PC-9 (cell line): ENCODE data around the gene CCP110. TPM values are rescaled to one million over a fixed set of nuclear protein-coding genes. Genes with fewer than 3 reads are reported as not detected.

Experiments used
- BruUV-seq: library from RNA; stranded (reverse); fragments of 400-500 nt; replicated peaks from 2 replicates; lab custom pipeline; 2021; lab: Mats Ljungman, UMichigan
- CTCF ChIA-PET: fragments of 300-600 bp; sonication (Branson Sonifier 250); formaldehyde crosslinking; loops from one replicate; lab custom pipeline; 2022; ENCODE audit warnings: antibody characterized with exemption; lab: Charles Lee
- POLR2A ChIA-PET: fragments of 300-600 bp; sonication (Branson Sonifier 250); formaldehyde crosslinking; loops from one replicate; lab custom pipeline; 2022; ENCODE audit warnings: antibody characterized with exemption; ENCODE audit not compliant: unreplicated experiment; lab: Charles Lee
- DNase-seq, 2 experiments: peaks; one replicate each; pipeline versions ENCODE4 v3.0.0 to v3.0.0-alpha.2; 2015 to 2022; ENCODE audit warnings: mixed read lengths in 1 of 2
- H2AFZ ChIP-seq: fragments of 200-600 bp; sonication (generic); 2 replicates; pipeline ENCODE4 v1.8.1; 2017; ENCODE audit warnings: antibody characterized with exemption
- H3F3A ChIP-seq: fragments of 200-600 bp; sonication (generic); 2 replicates; pipeline ENCODE4 v1.8.1; 2017; ENCODE audit warnings: antibody characterized with exemption, mild to moderate bottlenecking, low read depth; ENCODE audit not compliant: insufficient read depth
- H3K27ac ChIP-seq: fragments of 200-600 bp; sonication (generic); 2 replicates; pipeline ENCODE4 v1.6.1; 2016; ENCODE audit warnings: mixed run types
- H3K27me3 ChIP-seq: fragments of 200-600 bp; sonication (generic); 2 replicates; pipeline ENCODE4 v1.6.1; 2016; ENCODE audit warnings: low read depth, mixed run types; ENCODE audit not compliant: insufficient read depth
- H3K36me3 ChIP-seq: fragments of 200-600 bp; sonication (generic); 2 replicates; pipeline ENCODE4 v1.6.1; 2016; ENCODE audit warnings: low read depth, mixed run types
- H3K4me1 ChIP-seq: fragments of 200-600 bp; sonication (generic); replicated peaks from 2 replicates; pipeline ENCODE4 v1.6.1; 2016; ENCODE audit warnings: mixed run types; ENCODE audit not compliant: insufficient read depth
- H3K4me2 ChIP-seq: fragments of 200-600 bp; sonication (generic); 2 replicates; pipeline ENCODE4 v1.6.1; 2017; ENCODE audit warnings: mixed run types
- H3K4me3 ChIP-seq: fragments of 200-600 bp; sonication (generic); 2 replicates; pipeline ENCODE4 v1.6.1; 2016; ENCODE audit warnings: mixed run types
- H3K79me2 ChIP-seq: fragments of 200-600 bp; sonication (generic); 2 replicates; pipeline ENCODE4 v1.6.1; 2017; ENCODE audit warnings: low read depth, mixed run types
- H3K9me2 ChIP-seq: fragments of 200-600 bp; sonication (generic); 2 replicates; pipeline ENCODE4 v1.8.1; 2017; ENCODE audit warnings: mild to moderate bottlenecking; ENCODE audit not compliant: insufficient read depth
- H3K9me3 ChIP-seq: fragments of 200-600 bp; sonication (generic); 2 replicates; pipeline ENCODE4 v1.8.1; 2016; ENCODE audit warnings: low read depth; ENCODE audit not compliant: insufficient read depth
- H4K20me1 ChIP-seq: fragments of 200-600 bp; sonication (generic); 2 replicates; pipeline ENCODE4 v1.8.1; 2017; ENCODE audit not compliant: insufficient read depth
- CTCF ChIP-seq: fragments of 200-600 bp; sonication (generic); conservative IDR thresholded peaks from 2 replicates; pipeline ENCODE4 v1.6.1; 2017; ENCODE audit warnings: mixed run types, antibody characterized with exemption, mild to moderate bottlenecking, moderate library complexity
- EZH2 ChIP-seq: fragments of 200-600 bp; sonication (generic); IDR thresholded peaks from 2 replicates; pipeline ENCODE4 v1.8.0; 2017; ENCODE audit warnings: antibody characterized with exemption, low read depth
- intact Hi-C: fragments of 100-400 bp; cut with micrococcal nuclease; formaldehyde crosslinking; loops from one replicate; pipeline ENCODE4 v1.10.0; 2022; ENCODE audit not compliant: unreplicated experiment
- total RNA-seq: library from RNA; stranded (reverse); gene quantifications from 2 replicates; pipeline ENCODE4 v1.2.3, GENCODE V29; 2021

The CCP110 gene
- total RNA-seq, 1 experiment from 2014 or later = 31.9 TPM

DNA sequence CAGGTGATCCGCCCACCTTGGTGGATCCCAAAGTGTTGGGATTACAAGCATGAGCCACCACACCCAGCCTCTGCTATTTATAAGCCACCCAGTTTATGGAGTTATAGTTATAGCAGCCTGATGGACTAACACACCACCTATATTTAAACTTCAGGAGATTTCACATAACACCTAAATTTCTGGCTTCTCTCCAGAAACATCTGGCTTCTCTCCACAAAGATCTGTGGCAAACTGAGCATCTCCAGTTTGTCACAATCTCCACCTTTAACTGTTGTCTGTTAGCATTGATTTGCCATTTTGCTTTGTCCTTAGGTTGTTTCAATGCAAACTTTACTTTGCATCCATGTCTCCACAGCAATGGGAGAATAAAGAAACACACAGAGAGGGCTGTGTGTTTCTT is 41.5 kb upstream of the CCP110 start:
- DNase-seq = no peak
- TF ChIP-seq EZH2 (no peak), CTCF (no peak)
- CTCF ChIA-PET = no interaction called here
- Histone ChIP-seq H3K79me2 (no peaks in the 10 kb centered on the region; the same call in 1 of the 2 replicates), H2AFZ (no peak overlapping the region), H3K4me2 (no peak overlapping the region), H3K9me2 (no peaks in the 10 kb centered on the region; the same call in 1 of the 2 replicates), H3K36me3 (peaks cover 50% of the 10 kb centered on the region), H3F3A (peaks cover 34% of the 10 kb centered on the region), H3K27me3 (no peaks in the 10 kb centered on the region), H3K4me3 (no peak overlapping the region), H3K9me3 (no peaks in the 10 kb centered on the region; the same call in 1 of the 2 replicates), H4K20me1 (no peaks in the 10 kb centered on the region), H3K4me1 (peaks cover 37% of the 10 kb centered on the region), H3K27ac (no peak overlapping the region)
- intact Hi-C loops = no loop called here
- POLR2A ChIA-PET = no interaction called here
- BruUV-seq = no TSS peak

DNA sequence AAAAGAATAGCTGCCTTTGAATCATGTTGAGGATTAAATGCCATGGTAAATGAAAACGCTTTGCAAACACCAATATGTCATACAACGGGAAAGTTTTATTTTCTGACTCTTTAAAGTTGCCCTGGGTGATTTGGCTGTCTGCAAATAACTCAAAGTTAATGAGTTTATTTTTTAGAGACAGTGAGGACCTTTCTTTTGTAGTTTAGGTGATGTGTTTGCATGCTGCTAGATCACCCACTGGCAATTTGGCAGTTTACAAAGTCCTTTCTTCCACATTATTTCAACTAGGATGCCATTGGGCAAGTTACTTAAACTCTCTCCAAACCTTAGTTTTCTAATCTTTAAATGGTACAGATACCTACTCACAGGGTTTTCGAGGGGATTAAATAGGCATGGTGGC is 39.6 kb upstream of the CCP110 start:
- DNase-seq = no peak
- peaks cover 33% of the 10 kb centered on the region for H3K4me1 ChIP-seq
- TF ChIP-seq EZH2 = no peak
- TF ChIP-seq CTCF = no peak
- H3K36me3 ChIP-seq = peaks cover 36% of the 10 kb centered on the region
- no peak overlapping the region for H3K4me2 ChIP-seq
- CTCF ChIA-PET = no interaction called here
- no peak overlapping the region for H3K4me3 ChIP-seq
- no peaks in the 10 kb centered on the region; the same call in 1 of the 2 replicates for H3K9me3 ChIP-seq
- no peaks in the 10 kb centered on the region; the same call in 1 of the 2 replicates for H3K9me2 ChIP-seq
- intact Hi-C loops = no loop called here
- H3K79me2 ChIP-seq = no peaks in the 10 kb centered on the region; the same call in 1 of the 2 replicates
- peaks cover 23% of the 10 kb centered on the region for H3F3A ChIP-seq
- no peak overlapping the region for H2AFZ ChIP-seq
- POLR2A ChIA-PET = no interaction called here
- no TSS peak for BruUV-seq
- H3K27me3 ChIP-seq = no peaks in the 10 kb centered on the region
- no peaks in the 10 kb centered on the region for H4K20me1 ChIP-seq
- H3K27ac ChIP-seq = no peak overlapping the region

- no peak overlapping the region for H2AFZ ChIP-seq
- no TSS peak for BruUV-seq
- TF ChIP-seq EZH2 = no peak
- TF ChIP-seq CTCF = no peak
- no peak overlapping the region for H3K27ac ChIP-seq
- no peak overlapping the region for H3K4me3 ChIP-seq
- intact Hi-C loops = no loop called here
- ChIA-PET CTCF (no interaction called here), POLR2A (no interaction called here)
- H4K20me1 ChIP-seq = no peaks in the 10 kb centered on the region
- no peak overlapping the region for H3K4me2 ChIP-seq
- no peaks in the 10 kb centered on the region for H3K79me2 ChIP-seq
- no peak for DNase-seq
- no peaks in the 10 kb centered on the region; the same call in 1 of the 2 replicates for H3K9me3 ChIP-seq
- H3K9me2 ChIP-seq = no peaks in the 10 kb centered on the region; the same call in 1 of the 2 replicates
- peaks cover 8% of the 10 kb centered on the region for H3F3A ChIP-seq
- peaks cover 18% of the 10 kb centered on the region for H3K4me1 ChIP-seq
- peaks cover 32% of the 10 kb centered on the region for H3K36me3 ChIP-seq
- H3K27me3 ChIP-seq = no peaks in the 10 kb centered on the region
These were observed 38.1 kb upstream of the CCP110 start for GRCh38 chr16:19485611-19486010.
